ENCODE results near the gene GATD1.

GATD1 gene

DNA sequence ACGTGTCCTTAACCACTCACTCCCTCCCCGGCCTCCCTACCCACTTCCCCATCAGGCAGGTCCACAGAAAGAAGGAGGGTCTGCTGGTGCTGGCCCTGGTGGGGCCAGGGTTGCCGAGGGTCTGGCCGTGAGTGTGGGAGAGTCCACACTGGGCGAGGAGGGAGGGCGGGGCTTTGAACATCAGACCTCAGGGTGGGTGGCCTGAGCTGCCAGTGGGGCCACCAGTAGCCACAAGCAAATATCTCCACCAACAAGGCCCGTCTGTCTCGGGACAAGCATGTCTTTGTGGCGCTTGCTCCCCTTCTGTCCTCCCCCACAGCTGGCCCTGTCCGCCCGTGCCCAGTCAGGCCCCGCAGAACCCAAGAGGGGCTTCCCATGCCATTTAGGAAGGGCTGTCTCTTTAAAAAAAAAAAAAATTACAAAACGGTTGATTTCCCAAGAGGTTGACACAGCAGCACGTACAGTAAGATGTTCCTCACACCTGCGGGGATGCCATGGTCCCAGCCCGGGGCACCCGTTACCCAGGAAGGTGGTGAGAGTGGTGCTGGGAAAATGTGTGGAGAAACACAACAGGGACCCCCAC is 47.7 kb downstream of the GATD1 start:
- DNase-seq (ENCODE audit: extremely low read depth in 1 of 2, low read depth in 1 of 2): no peak

DNA sequence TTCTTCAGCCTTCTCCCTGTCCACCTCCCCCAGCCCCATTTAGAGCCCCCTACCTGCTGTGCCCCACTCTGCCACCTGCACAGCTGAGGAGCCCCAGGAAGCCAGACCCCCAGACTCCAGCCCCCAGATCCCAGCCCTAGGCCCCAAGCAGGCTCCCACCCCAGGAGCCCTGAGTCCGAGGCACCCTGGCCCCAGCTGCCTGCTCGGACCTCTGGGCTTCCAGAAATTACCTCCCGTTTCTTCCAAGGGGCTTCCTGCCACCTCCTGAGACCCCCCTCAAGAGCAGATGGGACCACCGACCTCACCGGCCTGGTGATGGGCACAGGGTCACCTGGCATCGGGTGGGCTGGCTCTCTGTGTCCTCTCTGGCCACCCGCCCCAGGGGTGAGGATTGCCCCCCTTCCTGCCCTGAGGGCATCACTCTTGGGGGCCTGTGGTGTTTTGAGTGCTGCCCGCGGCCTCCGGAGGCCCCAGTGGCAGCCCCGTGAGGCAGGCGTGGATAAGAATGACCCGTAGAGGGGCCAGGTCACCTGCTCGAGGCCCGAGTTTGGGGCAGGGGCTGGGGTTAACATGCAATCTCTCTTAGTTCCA is 48.3 kb downstream of the GATD1 start:
- no peak for DNase-seq (ENCODE audit: extremely low read depth in 1 of 2, low read depth in 1 of 2)

DNA sequence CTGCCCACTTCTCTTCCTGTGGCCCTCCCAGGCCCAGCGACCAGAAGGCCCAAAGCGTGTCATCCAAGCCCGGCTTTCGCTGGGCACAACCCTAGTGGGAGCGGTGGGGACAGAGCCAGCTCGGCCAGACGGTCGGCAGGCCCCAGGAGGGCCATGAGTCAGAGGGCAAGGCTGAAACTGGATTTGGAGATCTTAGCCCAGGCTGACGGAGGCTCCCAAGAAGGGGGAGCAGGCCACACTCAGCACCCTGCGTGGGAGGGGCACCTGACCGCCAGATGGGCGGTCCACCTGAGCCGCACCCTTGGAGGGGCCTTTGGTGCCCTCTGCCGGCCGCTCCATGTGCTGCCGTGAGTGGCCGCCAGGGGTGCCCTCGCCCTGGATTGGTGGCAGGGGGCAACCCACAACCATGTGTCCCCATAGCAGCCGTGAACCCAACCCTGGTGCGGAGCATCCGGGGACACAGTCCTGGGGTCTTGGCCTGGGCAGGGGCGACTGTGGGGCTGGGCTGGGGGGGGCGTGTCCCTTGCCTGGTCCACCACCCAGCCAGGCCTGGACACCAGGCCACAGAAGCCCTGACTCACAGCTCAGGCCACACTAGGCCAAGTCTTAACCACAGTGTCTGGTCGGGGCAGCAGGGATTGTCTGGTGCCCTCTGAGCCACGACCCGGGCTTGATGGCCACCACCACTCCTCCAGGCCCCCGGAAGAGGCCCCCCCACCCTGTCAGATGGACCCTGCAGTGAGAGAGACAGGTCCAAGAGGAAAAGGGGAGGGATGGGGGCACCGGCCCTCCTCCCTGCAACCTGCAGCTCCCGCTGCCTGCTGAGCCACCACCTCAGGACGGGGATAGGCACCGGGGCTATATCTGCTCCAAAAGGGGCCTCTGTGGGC is 49.2 kb downstream of the GATD1 start:
- DNase-seq (ENCODE audit: extremely low read depth in 1 of 2, low read depth in 1 of 2): peak; percentile 42 to 74

DNA sequence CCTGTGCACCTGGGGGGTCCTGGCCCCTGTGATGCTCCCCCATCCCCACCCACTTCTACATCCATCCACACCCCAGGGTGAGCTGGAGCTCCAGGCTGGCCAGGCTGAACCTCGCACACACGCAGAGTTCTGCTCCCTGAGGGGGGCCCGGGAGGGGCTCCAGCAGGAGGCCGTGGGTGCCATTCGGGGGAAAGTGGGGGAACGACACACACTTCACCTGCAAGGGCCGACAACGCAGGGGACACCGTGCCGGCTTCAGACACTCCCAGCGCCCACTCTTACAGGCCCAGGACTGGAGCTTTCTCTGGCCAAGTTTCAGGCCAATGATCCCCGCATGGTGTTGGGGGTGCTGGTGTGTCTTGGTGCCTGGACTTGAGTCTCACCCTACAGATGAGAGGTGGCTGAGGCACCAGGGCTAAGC is 50.0 kb downstream of the GATD1 start:
- DNase-seq (ENCODE audit: extremely low read depth in 1 of 2, low read depth in 1 of 2): no peak

DNA sequence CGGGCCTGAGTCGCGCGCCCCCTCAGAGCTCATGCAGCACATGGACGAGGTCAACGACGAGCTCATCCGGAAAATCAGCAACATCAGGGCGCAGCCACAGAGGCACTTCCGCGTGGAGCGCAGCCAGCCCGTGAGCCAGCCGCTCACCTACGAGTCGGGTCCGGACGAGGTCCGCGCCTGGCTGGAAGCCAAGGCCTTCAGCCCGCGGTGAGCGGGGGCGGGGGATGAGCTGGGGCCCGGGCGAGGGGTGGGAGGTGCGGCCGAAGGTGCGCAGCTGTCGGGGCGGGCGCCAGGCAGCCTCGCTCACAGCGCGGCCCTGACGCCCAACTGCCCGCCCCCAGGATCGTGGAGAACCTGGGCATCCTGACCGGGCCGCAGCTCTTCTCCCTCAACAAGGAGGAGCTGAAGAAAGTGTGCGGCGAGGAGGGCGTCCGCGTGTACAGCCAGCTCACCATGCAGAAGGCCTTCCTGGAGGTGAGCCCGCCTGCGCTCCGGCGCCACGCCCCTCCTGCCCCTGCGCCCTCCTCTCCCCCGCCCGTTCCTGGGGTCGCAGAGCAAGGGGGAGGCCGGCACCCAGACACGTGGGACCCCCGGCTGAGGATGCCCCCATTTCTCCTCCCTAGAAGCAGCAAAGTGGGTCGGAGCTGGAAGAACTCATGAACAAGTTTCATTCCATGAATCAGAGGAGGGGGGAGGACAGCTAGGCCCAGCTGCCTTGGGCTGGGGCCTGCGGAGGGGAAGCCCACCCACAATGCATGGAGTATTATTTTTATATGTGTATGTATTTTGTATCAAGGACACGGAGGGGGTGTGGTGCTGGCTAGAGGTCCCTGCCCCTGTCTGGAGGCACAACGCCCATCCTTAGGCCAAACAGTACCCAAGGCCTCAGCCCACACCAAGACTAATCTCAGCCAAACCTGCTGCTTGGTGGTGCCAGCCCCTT is 50.7 kb downstream of the GATD1 start:
- DNase-seq (ENCODE audit: extremely low read depth in 1 of 2, low read depth in 1 of 2): peak in 1 of 2 donors; percentile 42

DNA sequence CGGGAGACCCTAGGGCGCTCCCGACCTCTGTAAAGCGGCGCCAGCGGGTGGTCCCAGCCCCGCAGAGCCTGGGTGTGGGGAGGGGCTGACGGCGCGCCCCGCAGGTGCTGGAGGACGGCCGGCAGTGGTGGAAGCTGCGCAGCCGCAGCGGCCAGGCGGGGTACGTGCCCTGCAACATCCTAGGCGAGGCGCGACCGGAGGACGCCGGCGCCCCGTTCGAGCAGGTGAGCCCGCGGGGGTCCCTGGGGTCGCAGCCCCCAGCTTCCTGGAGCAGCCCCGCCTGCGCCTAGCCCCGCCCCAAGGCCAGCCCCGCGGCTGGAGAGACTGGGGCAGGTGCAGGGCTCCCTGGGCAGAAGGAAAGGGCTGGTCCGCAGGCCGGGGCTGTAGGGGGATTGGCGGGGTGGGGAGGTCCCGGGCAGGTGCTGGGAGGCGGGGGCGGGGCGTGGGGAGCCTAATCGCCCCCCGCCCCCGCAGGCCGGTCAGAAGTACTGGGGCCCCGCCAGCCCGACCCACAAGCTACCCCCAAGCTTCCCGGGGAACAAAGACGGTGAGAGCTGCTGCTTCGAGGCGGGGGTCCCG is 51.6 kb downstream of the GATD1 start:
- no peak for DNase-seq (ENCODE audit: extremely low read depth in 1 of 2, low read depth in 1 of 2)

DNA sequence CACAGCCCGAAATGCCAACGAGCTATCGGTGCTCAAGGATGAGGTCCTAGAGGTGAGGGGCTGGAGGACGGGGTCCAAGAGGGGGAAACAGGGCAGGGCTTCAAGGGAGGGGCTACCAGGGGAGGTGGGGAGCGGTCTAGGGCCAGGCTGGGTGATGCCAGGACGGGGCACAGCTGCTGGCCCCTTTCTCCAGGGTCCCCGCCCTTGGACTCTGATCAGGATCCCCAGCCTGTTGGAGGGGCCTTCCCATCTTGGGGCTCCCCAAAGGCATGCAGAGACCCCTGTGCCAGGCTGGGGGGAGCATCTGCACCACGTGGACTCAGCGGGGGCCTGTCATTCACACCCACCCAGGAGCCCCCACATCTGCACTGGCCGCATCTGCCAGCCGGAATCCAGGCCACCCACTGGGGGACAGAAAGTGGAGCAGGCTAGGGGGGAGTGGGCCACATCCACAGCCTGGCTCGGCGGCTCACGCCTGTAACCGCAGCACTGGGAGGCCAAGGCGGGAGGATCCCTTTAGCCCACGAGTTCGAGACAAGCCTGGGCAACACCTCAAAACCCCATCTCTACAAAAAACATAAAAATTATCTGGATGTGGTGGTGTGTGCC is 52.4 kb downstream of the GATD1 start:
- DNase-seq (ENCODE audit: extremely low read depth in 1 of 2, low read depth in 1 of 2): no peak

DNA sequence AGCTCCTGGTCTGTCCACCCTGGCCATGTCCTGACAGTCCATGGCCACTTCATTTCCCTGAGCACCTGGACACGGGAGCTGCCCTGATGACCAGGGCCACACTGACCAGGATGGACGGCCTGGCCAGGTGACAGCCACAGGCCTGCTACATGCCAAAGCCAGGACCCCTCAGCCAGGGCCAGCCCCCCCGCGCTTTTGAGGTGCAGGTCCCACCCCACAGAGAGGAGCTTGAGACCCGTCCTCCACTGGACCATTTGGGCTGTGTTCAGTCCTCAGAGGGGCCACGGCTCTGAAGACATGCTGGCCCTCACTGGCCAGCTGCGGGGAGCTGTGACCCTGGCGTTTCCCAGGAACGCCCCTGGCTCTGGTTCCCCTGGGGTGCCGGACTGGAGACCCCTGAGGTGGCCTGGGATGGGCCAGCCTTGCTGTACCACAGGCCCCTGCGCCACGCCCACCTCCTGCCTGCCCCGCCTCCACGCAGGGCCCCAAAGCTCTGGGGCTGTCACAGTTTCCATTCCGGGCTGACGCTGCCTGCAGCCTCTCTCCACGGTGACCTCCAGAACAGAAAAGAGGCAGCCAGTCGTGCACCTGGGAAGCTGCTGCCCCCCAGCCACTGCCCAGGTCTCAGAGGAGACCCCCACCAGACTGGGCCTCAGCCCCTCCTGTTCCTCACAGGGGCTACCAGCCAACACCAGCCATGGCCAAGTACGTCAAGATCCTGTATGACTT is 53.1 kb downstream of the GATD1 start:
- DNase-seq (ENCODE audit: extremely low read depth in 1 of 2, low read depth in 1 of 2): no peak

DNA sequence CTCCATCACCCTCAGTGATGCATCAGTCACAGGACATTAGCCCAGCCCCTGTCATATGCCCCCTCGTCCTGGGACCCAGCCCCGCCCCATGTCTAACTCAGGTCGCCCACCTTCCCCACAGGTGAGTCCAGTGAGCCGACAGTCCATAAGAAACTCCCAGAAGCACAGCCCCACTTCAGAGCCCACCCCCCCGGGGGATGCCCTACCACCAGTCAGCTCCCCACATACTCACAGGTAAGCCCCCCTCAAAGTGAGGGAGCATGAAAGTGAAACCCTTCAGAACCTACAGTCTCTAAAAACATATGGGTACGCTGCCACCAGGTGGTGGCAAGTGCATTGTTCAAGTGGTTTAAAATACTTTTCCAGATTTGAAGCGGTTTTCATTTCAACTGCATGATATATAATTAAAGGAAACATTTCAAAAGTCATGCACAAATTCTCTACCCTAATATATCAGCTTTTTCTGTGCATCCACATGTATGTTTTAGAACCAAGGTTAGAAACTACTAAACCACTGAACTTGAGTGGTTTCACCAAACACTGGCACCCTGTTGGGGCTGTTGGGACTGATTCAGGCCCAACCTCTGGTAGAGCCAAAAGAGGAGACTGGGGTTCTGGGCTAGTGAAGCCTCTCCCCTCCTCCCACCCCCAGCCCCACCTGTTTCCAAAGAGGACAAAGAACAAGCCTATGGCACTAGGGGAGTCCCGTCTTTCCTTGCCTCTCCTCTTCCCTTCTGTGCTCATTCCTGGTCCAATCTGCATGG is 54.0 kb downstream of the GATD1 start:
- peak in 1 of 2 donors; percentile 21 for DNase-seq (ENCODE audit: extremely low read depth in 1 of 2, low read depth in 1 of 2)

DNA sequence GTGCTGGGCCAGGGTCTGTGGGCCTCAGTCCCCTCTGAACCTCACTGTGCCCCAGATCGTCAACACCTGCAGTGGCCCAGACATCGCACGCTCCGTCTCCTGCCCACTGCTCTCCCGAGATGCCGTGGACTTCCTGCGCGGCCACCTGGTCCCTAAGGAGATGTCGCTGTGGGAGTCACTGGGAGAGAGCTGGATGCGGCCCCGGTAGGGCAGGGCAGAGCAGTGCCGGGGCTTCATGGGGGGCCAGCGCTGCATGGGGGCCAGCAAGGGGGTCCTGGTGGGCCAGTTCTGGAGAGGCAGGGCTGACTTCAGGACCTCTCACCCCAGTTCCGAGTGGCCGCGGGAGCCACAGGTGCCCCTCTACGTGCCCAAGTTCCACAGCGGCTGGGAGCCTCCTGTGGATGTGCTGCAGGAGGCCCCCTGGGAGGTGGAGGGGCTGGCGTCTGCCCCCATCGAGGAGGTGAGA is 54.9 kb downstream of the GATD1 start:
- no peak for DNase-seq (ENCODE audit: extremely low read depth in 1 of 2, low read depth in 1 of 2)

DNA sequence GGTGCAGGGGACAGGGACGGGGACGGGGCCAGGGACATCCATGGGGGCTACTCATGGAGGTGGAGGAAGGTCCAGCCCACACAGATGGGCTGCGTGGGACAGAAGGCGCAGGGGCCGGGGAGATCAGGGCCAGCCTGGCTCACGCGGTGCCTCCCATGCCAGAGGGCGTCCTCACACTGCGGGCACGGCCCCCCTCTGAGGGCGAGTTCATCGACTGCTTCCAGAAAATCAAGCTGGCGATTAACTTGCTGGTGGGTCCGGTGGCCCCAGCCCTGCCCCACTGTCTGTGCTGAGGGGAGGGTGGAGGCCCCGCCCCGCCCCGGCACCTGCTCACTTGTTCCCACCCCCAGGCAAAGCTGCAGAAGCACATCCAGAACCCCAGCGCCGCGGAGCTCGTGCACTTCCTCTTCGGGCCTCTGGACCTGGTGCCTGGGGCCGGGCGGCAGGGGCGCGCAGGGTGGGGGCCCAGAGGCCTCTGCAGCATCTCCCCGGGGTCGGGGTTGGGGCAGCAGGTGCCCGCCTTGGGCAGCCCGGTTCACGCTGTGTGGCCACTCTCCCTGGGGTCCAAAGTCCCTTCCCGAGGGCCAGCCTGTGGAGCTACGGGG is 55.4 kb downstream of the GATD1 start:
- peak in 1 of 2 donors; percentile 25 for DNase-seq (ENCODE audit: extremely low read depth in 1 of 2, low read depth in 1 of 2)

DNA sequence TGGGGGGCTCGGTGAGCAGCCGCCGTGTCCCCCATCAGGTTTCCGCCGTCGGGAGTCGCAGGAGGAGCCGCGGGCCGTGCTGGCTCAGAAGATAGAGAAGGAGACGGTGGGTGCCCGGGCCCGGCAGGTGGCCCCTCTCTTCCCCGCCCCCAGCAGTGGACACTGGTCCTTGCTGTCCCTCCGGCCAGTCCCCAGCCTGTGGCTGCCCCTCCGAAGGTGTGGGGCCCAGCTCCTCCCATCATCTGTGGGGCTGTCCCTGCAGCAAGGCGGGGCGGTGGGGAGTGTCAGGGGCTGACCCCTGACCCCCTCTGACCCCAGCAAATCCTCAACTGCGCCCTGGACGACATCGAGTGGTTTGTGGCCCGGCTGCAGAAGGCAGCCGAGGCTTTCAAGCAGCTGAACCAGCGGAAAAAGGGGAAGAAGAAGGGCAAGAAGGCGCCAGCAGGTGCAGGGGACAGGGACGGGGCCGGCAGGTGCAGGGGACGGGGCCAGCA is 56.0 kb downstream of the GATD1 start:
- no peak for DNase-seq (ENCODE audit: extremely low read depth in 1 of 2, low read depth in 1 of 2)

DNA sequence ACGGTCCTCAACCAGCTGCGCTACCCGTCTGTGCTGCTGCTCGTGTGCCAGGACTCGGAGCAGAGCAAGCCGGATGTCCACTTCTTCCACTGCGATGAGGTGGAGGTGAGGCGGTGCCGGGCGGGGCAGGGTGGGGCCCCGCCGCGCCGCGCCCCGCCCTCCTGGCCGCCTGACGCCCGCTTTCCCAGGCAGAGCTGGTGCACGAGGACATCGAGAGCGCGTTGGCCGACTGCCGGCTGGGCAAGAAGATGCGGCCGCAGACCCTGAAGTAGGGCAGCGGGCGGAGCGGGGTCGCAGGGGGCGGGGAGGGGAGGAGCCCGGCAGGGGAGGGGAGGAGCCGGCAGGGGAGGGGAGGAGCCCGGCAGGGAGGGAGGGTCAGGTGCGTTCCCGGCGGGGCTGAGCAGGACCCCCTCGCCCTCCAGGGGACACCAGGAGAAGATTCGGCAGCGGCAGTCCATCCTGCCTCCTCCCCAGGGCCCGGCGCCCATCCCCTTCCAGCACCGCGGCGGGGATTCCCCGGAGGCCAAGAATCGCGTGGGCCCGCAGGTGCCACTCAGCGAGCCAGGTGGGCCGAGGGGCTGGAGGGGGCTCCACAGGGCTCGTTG is 56.5 kb downstream of the GATD1 start:
- DNase-seq (ENCODE audit: extremely low read depth in 1 of 2, low read depth in 1 of 2): no peak

DNA sequence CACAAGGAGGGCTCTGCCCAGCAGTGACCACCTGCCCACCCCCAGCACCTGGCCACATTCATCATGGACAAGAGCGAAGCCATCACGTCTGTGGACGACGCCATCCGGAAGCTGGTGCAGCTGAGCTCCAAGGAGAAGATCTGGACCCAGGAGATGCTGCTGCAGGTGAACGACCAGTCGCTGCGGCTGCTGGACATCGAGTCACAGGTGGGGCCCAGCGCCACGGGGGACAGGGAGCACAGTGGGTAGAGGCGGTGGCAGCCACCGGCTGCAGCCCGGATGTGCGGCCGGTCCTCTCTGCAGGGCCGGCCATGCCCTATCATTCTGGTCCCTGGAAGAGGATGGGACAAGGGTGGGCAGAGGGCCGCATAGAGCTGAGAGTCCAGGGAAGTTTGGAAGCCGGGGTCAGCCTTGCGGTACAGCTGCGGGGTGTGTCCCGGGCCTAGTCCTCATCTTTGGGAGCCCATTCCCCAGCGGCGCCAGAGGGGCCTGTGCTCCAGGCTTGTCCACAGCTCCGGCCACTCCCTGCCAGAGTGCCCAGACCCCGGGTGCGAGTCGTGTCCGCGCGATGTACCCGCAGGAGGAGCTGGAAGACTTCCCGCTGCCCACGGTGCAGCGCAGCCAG is 57.2 kb downstream of the GATD1 start:
- DNase-seq (ENCODE audit: extremely low read depth in 1 of 2, low read depth in 1 of 2): no peak

DNA sequence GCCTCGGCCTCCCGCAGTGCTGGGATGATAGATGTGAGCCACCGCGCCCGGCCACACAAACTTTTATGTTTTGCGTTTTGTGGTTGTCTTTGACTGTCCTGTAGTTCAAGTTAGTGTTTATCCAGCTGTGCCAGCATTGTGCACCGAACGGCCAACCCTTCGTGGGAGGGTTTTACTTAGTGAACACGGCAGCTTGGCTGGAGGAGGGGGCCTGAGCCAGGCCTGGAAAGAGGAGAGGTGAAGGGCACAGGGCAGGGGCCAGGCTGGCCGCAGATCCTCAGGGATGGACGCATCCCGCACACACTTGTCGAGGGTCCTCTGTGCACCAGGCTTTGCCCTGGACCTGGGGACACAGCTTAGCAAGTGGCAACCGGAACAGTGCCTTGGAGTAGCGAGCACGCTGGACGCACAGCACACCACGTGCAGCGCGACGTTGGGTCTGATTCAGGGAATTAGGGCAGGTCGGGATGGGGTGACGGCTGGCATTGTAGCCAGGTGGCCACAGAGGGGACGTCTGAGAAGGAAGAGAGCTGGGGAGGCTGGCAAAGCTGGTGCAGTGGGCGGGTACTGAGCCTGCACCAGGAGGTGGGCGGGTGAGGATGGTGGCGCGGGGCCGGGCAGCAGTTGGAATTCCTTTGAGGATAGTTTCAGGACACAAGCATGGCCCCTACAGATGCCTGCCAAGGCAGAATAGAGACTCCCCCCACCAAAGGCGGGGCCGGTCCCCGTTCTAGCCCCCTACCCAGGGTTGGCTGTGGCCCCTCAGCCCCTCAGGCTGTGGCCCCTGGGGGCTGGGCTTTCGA is 57.9 kb downstream of the GATD1 start:
- no peak for DNase-seq (ENCODE audit: extremely low read depth in 1 of 2, low read depth in 1 of 2)
